H1 (cell line): ENCODE measurements around the gene FGF2.
"Not testable (repeated sequence)": the region's sequence is repeated elsewhere in the genome, so short reads cannot be mapped to it uniquely, and the experiment has no call there.

Experiments
- BRCA1 ChIP-seq: IDR thresholded peaks from 2 replicates; pipeline ENCODE4 v1.6.1; 2012; ENCODE audit warnings: low read depth, low read length, improper control_type of control experiment
- CREB1 ChIP-seq: IDR thresholded peaks from 2 replicates; pipeline ENCODE4 v1.6.1; 2012; ENCODE audit warnings: inconsistent platforms
- KDM5A ChIP-seq: fragments of 200-600 bp; IDR thresholded peaks from 2 replicates; pipeline ENCODE4 v1.7.1; 2012; ENCODE audit warnings: mild to moderate bottlenecking, low read length, inconsistent platforms, mixed read lengths
- MAFK ChIP-seq: IDR thresholded peaks from 2 replicates; pipeline ENCODE4 v1.6.1; 2012; ENCODE audit warnings: low read depth, mild to moderate bottlenecking, improper control_type of control experiment, low read length
- POLR2A ChIP-seq, 2 experiments: IDR thresholded peaks; 1 replicate in 1 of 2; 2 replicates in 1 of 2; pipeline ENCODE4 v1.6.1; 2011; ENCODE audit warnings: low read depth in 2 of 2, low read length in 2 of 2, mild to moderate bottlenecking in 2 of 2; ENCODE audit errors: control extremely low read depth in 1 of 2
- POLR2AphosphoS5 ChIP-seq: IDR thresholded peaks from 2 replicates; pipeline ENCODE4 v1.6.1; 2011; ENCODE audit warnings: low read depth, low read length
- RAD21 ChIP-seq, 2 experiments: IDR thresholded peaks in 1 of 2; conservative IDR thresholded peaks in 1 of 2; 2 replicates each; pipeline ENCODE4 v1.6.1; 2011; ENCODE audit warnings: low read depth in 2 of 2, low read length in 2 of 2, improper control_type of control experiment in 1 of 2, inconsistent platforms in 1 of 2, mild to moderate bottlenecking in 1 of 2, moderate library complexity in 1 of 2
- SP1 ChIP-seq: IDR thresholded peaks from 2 replicates; pipeline ENCODE4 v1.6.1; 2011; ENCODE audit warnings: low read depth, low read length
- TAF1 ChIP-seq: IDR thresholded peaks from 2 replicates; pipeline ENCODE4 v1.6.1; 2011; ENCODE audit warnings: mild to moderate bottlenecking, low read depth, low read length
- TCF12 ChIP-seq: IDR thresholded peaks from 2 replicates; pipeline ENCODE4 v1.6.1; 2011; ENCODE audit warnings: low read depth, mild to moderate bottlenecking, low read length
- USF2 ChIP-seq: IDR thresholded peaks from 2 replicates; pipeline ENCODE4 v1.6.1; 2011; ENCODE audit warnings: low read length, improper control_type of control experiment
- ZNF274 ChIP-seq: IDR thresholded peaks from 2 replicates; pipeline ENCODE4 v1.7.0; 2012; ENCODE audit warnings: low read length, borderline replicate concordance; ENCODE audit errors: extremely low read depth
- TF ChIP-seq, protein P1 (sequence below), 3 experiments: IDR thresholded peaks; 1 replicate in 2 of 3; 2 replicates in 1 of 3; pipeline versions ENCODE4 v1.5.1 to v1.6.1; 2011; ENCODE audit warnings: low read length in 3 of 3, mild to moderate bottlenecking in 3 of 3, inconsistent platforms in 2 of 3, low read depth in 1 of 3, moderate library complexity in 1 of 3; ENCODE audit not compliant: insufficient read depth in 1 of 3; ENCODE audit errors: control extremely low read depth in 1 of 3

DNA sequence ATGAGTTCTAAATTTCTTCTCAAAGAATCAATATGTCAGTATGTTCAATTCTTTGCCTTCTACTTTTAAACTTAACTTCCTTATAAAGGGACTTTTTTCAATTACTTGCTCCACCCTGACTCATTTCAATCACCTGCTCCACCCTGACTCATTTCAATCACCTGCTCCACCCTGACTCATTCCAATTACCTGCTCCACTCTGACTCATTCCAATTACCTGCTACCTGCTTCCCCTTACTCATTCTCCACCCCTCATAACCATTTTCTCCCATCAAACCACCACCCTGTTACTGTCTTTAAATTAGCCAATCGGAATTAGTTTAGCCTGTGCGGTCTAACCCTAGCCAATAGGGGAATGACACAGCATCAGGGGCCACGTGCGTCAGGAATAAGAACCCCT is 40.3 kb upstream of the FGF2 start:
- TF ChIP-seq, protein P1, sequence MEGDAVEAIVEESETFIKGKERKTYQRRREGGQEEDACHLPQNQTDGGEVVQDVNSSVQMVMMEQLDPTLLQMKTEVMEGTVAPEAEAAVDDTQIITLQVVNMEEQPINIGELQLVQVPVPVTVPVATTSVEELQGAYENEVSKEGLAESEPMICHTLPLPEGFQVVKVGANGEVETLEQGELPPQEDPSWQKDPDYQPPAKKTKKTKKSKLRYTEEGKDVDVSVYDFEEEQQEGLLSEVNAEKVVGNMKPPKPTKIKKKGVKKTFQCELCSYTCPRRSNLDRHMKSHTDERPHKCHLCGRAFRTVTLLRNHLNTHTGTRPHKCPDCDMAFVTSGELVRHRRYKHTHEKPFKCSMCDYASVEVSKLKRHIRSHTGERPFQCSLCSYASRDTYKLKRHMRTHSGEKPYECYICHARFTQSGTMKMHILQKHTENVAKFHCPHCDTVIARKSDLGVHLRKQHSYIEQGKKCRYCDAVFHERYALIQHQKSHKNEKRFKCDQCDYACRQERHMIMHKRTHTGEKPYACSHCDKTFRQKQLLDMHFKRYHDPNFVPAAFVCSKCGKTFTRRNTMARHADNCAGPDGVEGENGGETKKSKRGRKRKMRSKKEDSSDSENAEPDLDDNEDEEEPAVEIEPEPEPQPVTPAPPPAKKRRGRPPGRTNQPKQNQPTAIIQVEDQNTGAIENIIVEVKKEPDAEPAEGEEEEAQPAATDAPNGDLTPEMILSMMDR (IDR thresholded peaks at IDR 0.05; ENCODE audit: control extremely low read depth in 1 of 3, insufficient read depth in 1 of 3, low read depth in 1 of 3, low read length in 3 of 3) = not testable (repeated sequence)
- TF ChIP-seq TAF1; CREB1; BRCA1; KDM5A; POLR2AphosphoS5; RAD21 (IDR thresholded peaks at IDR 0.05 in 1 of 2, conservative IDR thresholded peaks at IDR 0.05 in 1 of 2; ENCODE audit: low read depth in 2 of 2, low read length in 2 of 2); MAFK; SP1; USF2; POLR2A (IDR thresholded peaks at IDR 0.05; ENCODE audit: control extremely low read depth in 1 of 2, low read depth in 2 of 2, low read length in 2 of 2); TCF12; ZNF274: not testable (repeated sequence)
